Measurements from ENCODE around the gene PHF12.

PHF12 gene

DNA sequence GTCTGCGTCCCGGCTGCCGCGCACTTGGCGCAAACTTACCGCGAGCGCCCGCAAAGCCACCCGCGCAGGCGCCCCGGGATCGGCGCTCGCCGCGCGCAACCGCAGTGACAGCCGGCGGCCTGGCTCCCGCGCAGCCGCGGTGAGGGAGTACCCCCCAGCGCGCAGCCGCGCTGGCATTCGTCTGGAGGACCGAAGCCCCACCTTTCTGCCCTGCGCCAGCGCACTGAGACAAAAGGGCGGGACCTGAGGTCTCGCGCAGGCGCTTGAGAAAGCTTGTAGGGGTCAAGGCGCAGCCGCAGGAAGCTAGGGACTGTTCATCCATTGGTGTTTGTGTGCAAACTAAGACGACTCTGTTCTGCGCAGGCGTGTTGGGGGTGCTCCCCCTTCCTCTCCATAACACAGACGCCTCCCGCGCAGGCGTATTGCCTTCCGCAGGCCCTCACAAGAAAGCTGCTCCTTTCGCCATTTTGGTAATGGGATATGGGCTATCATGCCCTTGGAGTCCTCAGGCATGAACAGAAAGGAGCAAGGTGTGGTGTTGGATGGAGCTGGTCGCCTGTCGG, at the start of gene PHF12:
Gene PHF12 (minus strand): TSS at position 91 of the 563 bp plus-strand sequence. CDS start 558 bp downstream, outside the sequence.
- peak; percentile 100 for DNase-seq (ENCODE audit: low spot score)

DNA sequence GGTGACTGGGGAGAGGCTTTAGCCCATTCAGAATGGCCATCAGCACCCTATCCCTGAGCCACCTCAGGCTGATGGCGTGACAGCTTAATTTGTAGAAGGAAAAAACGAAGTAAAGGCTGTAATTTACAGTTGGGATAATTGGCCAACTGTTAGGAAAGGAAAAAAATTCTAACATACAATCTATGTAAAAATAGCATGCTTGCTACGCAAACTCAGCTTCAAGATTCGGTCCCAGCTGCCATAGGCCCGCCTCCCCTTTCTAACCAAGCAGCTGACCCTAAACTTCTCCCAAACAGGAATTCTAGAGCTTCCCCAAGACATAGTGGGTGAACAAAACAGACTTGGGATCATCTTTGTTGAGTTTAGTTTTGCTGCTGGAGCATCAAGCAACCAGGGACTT, 49.7 kb upstream of the PHF12 start:
- no peak for DNase-seq (ENCODE audit: low spot score)

GRCh38 chr17:28999206-28999605, 47.9 kb upstream of the PHF12 start:
- no peak for DNase-seq (ENCODE audit: low spot score)

DNA sequence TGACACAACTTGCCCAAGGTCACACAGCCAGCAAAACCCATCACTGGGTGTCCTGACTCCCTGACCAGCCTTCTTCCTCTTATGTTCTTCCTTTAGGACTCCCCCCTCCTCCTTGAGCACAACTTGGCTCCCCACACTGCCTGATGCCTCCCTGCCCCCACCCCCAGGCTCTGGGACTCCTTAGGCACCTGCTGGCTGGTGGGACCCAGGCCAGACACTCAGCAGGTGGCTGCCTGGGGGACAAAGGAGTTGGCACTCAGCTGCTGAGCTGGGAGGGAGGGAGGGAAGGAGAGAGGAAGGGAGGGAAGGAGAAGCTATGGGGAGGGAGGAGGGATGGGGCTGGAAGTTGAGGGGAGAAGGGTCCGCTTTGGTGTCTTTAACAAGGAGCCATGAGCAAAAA, 46.5 kb upstream of the PHF12 start:
- DNase-seq (ENCODE audit: low spot score): no peak

DNA sequence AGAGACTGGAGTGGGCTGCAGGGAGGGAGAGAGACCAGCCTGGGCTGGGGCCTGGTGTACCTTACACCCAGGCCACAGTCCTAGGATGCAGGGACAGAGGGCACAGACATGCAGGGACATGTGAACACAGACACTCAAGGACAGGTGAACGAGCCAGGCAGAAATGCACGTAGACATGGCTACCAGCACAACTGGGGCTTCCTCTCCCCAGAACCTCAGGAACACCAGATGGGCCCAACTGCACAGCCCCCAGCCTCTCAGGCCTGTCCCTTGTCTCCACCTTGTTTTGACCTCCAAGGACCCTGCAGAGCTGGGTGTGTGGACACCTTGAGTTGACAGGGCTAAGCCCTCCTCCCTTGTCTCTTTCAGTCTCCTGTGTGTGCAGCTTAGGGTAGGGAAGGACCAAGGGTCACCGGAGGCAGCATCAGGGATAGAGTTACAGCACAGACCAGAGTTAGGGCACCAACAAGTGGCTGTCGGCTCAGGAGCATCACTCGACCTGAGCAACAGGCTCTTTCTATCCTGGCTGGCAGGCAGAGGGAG, 45.3 kb upstream of the PHF12 start:
- DNase-seq (ENCODE audit: low spot score): no peak

DNA sequence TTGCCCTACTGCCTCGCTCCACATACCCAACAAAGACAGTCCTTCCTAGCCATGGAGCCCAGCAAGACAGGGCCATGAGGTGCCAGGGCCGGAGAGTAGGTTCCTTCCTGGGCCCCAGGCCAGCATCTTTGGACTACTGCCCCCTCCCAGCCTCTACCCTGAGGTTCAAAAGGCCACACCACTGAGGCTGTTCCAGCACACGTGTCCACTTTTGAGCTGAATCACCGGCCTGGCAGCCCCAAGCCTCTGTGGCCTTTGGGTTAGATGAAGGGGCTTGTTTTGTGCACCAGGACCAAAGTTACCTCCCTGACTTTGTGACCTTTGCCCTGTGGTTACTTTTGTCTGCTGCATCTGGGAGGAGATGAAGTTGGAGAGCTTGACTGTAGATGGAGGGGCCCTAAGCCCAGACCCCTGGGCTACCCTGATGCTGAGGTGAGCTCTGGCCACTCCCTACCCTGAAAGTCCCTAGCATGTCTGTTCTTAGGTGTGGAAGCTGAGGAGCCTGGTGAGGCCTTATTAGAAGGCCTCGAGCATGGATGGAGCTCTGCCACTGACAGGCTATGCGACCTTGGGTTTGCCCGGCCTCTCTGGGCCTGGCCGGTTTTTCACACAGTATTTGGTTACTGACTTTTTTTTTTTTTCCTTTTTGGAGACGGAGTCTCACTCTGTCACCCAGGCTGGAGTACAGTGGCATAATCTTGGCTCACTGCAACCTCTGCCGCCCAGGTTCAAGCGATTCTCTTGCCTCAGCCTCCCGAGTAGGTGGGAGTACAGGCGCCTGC, 42.5 kb upstream of the PHF12 start:
- no peak for DNase-seq (ENCODE audit: low spot score)

DNA sequence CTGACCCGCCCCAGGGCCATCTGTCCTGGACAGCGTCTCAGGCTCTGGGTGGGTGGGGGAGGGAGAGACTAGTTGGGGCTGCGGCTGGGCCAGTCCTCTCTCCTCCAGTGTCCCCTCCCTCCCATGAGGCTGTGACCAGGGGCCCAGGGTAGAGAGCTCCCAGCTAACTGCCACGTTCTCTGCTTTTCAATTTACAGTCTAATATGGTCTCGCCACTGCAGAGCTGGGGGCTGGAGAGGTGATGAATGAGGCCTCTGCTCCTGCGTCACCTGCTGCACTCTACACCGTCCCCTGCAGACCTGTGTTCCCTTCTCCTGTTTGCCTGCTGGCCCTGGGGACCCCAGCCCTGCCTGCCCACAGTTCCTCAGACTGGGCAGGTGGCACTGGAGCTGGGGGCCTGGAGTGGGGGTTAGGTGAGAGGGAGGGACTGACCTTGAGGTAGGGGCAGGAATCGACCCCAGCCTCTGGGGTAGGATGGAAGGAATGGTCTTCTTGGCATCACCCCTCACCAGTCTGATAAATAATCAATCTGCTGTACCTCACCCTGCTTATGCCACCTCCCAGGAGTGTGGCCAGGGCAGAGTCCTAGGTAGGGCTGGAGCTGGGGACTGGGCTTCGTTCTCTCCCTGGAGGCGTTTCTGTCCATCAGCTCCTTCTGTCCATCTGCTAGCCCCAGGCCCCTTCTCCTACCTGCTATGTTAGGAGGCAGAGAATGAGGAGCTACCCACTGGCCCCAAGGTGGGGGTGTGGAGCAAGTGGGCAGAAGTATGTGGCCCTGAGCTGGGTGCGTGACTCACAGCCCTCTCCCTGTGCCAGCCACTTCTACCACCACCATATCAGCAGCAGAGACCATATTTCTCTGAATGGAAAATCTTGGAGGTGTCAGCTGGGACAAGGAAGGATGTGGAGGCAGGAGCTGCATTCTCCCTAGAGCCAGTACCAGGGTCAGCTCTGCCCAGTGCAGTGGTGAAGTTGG, 41.6 kb upstream of the PHF12 start:
- peak; percentile 29 for DNase-seq (ENCODE audit: low spot score)

GRCh38 chr17:28992185-28992584, 40.9 kb upstream of the PHF12 start:
- DNase-seq (ENCODE audit: low spot score): no peak

- no peak for DNase-seq (ENCODE audit: low spot score)
Measured at GRCh38 chr17:28991779-28992178, 40.5 kb upstream of the PHF12 start.

- no peak for DNase-seq (ENCODE audit: low spot score)
Measured at GRCh38 chr17:28989028-28989427, 37.7 kb upstream of the PHF12 start.

DNA sequence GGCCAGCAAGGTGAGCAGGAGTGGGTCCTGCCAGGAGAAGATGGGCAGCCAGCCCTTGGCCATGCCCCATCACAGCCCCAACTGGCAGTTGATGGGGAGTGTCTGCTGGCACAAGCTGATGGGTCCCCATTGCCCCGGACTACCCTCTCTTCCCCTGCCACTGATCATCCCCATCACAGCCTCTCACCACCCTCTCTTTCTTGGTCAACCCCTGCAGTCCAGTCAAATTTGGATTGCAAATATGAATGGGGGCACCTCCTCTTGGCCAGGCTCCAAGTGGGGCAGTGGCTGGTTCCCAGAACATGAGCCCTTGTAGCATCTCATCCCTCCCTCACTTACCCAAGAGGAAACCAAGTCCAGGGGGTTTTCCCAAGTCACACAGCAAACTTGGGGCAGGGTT, 37.2 kb upstream of the PHF12 start:
- DNase-seq (ENCODE audit: low spot score): no peak

- DNase-seq (ENCODE audit: low spot score): no peak
Measured at GRCh38 chr17:28986714-28987655, 35.7 kb upstream of the PHF12 start.

- no peak for DNase-seq (ENCODE audit: low spot score)
Measured at GRCh38 chr17:28985950-28986713, 34.8 kb upstream of the PHF12 start.

GRCh38 chr17:28983286-28984230, 32.2 kb upstream of the PHF12 start:
- DNase-seq (ENCODE audit: low spot score): no peak

DNA sequence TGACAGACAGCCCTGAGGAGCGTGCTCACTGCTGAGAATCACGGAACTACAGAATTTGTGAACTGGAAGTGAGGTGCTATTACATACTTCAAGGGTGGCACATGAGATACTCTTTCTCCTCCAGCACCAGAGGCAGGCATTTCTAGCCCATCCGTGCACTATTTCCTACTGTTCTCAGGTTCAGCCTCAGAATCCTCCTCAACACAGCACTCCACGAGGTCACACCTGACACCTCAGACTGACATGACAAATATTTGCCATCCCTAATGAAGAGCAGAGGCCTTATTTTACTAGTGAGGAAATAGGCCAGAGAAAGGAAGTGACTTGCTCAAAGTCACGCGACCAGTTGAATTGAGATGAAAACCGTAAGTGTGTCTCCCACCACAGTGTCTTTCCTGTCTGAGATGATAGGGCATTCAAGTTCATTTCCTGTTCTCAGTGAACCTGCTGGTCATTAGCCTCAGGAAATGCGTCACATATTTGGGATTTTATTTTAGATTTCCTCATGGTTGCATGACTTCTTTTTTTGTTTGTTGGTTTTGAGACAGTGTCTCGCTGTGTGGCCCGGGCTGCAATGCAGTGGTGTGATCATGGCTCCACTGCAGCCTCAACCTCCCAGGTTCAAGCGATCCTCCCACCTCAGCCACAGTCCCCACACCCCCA, 30.9 kb upstream of the PHF12 start:
- DNase-seq (ENCODE audit: low spot score): peak; percentile 14

- DNase-seq (ENCODE audit: low spot score): no peak
Measured at GRCh38 chr17:28978356-28978964, 27.1 kb upstream of the PHF12 start.

DNA sequence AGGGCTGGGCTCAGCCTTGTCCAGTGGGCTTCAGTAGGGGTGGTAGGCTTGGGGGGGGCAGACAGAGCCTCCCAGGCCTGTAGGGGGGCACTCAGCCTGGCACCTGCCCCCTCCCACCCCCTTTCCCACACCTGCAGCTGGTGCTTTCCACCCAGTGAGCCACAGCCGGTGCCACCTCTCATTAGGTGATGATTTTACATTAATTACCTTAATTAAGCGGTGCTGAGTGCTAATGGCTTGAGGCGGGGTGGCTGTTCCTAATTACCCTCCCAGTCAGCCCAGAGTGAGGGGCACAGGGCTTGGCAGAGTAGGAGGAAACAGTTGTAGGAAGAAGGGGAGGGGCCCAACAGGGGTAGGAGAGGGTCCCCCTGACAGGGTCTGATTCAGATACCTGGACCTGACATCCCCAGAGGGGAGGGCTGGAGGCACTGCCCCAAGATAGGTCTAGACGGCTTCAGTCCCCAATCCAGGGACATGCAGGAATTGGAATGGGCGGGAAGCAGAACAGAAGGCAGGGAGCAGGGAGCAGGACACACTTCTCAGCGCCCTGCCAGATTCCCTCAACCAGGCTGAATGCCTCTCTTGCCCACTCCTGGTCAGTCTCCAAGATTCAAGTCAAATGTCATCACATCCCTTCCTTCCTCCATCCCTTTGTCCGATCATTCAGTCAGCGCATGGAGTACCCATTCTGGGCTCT, 26.5 kb upstream of the PHF12 start:
- DNase-seq (ENCODE audit: low spot score): no peak

GRCh38 chr17:28975646-28976045, 24.3 kb upstream of the PHF12 start:
- DNase-seq (ENCODE audit: low spot score): no peak

Data from kidney tubule cell (primary cell).